ENCODE data around the gene ZFHX3. TPM values are rescaled to one million over a fixed set of nuclear protein-coding genes. Genes with fewer than 3 reads are reported as not detected.

Gene ZFHX3
- total RNA-seq, 1 donor from 2014 or later, result 19.8 TPM

- no peak for DNase-seq (ENCODE audit: extremely low read depth, low read depth, low spot score)
Observed at GRCh38 chr16:72787130-72787513, 260.8 kb downstream of the ZFHX3 start.

GRCh38 chr16:72786606-72787005 lies 261.3 kb downstream of the ZFHX3 start:
- DNase-seq (ENCODE audit: extremely low read depth, low read depth, low spot score), result no peak

GRCh38 chr16:72785886-72786285 lies 262.0 kb downstream of the ZFHX3 start:
- no peak for DNase-seq (ENCODE audit: extremely low read depth, low read depth, low spot score)

GRCh38 chr16:72785171-72785570 lies 262.8 kb downstream of the ZFHX3 start:
- DNase-seq (ENCODE audit: extremely low read depth, low read depth, low spot score), result no peak

- no peak for DNase-seq (ENCODE audit: extremely low read depth, low read depth, low spot score)
Observed at GRCh38 chr16:72783716-72784318, 264.1 kb downstream of the ZFHX3 start.

GRCh38 chr16:72769876-72770275 lies 278.1 kb downstream of the ZFHX3 start:
- no peak for DNase-seq (ENCODE audit: extremely low read depth, low read depth, low spot score)

- DNase-seq (ENCODE audit: extremely low read depth, low read depth, low spot score), result no peak
Observed at GRCh38 chr16:72768591-72768990, 279.3 kb downstream of the ZFHX3 start.

- DNase-seq (ENCODE audit: extremely low read depth, low read depth, low spot score), result no peak
Observed at GRCh38 chr16:72766506-72766905, 281.4 kb downstream of the ZFHX3 start.

- DNase-seq (ENCODE audit: extremely low read depth, low read depth, low spot score), result no peak
Observed at GRCh38 chr16:72764015-72764654, 283.8 kb downstream of the ZFHX3 start.

GRCh38 chr16:72760581-72760980 lies 287.3 kb downstream of the ZFHX3 start:
- no peak for DNase-seq (ENCODE audit: extremely low read depth, low read depth, low spot score)

GRCh38 chr16:72753881-72754280 lies 294.0 kb downstream of the ZFHX3 start:
- no peak for DNase-seq (ENCODE audit: extremely low read depth, low read depth, low spot score)

GRCh38 chr16:72752004-72752695 lies 295.8 kb downstream of the ZFHX3 start:
- no peak for DNase-seq (ENCODE audit: extremely low read depth, low read depth, low spot score)

- no peak for DNase-seq (ENCODE audit: extremely low read depth, low read depth, low spot score)
Observed at GRCh38 chr16:72751076-72751475, 296.9 kb downstream of the ZFHX3 start.

GRCh38 chr16:72749091-72749490 lies 298.8 kb downstream of the ZFHX3 start:
- no peak for DNase-seq (ENCODE audit: extremely low read depth, low read depth, low spot score)

- DNase-seq (ENCODE audit: extremely low read depth, low read depth, low spot score), result no peak
Observed at GRCh38 chr16:72744076-72744793, 303.7 kb downstream of the ZFHX3 start.

GRCh38 chr16:72743011-72743761 lies 304.7 kb downstream of the ZFHX3 start:
- DNase-seq (ENCODE audit: extremely low read depth, low read depth, low spot score), result no peak

- no peak for DNase-seq (ENCODE audit: extremely low read depth, low read depth, low spot score)
Observed at GRCh38 chr16:72740347-72740746, 307.6 kb downstream of the ZFHX3 start.

GRCh38 chr16:72739577-72739976 lies 308.4 kb downstream of the ZFHX3 start:
- DNase-seq (ENCODE audit: extremely low read depth, low read depth, low spot score), result no peak

- DNase-seq (ENCODE audit: extremely low read depth, low read depth, low spot score), result no peak
Observed at GRCh38 chr16:72736074-72736473, 311.9 kb downstream of the ZFHX3 start.

Measured in glomerular endothelial cell (primary cell).